ENCODE data around the gene PRDM15. TPM values are rescaled to one million over a fixed set of nuclear protein-coding genes. Genes with fewer than 3 reads are reported as not detected.

PRDM15 gene
- total RNA-seq: 5.6 and 7.7 TPM in 2 replicates

DNA sequence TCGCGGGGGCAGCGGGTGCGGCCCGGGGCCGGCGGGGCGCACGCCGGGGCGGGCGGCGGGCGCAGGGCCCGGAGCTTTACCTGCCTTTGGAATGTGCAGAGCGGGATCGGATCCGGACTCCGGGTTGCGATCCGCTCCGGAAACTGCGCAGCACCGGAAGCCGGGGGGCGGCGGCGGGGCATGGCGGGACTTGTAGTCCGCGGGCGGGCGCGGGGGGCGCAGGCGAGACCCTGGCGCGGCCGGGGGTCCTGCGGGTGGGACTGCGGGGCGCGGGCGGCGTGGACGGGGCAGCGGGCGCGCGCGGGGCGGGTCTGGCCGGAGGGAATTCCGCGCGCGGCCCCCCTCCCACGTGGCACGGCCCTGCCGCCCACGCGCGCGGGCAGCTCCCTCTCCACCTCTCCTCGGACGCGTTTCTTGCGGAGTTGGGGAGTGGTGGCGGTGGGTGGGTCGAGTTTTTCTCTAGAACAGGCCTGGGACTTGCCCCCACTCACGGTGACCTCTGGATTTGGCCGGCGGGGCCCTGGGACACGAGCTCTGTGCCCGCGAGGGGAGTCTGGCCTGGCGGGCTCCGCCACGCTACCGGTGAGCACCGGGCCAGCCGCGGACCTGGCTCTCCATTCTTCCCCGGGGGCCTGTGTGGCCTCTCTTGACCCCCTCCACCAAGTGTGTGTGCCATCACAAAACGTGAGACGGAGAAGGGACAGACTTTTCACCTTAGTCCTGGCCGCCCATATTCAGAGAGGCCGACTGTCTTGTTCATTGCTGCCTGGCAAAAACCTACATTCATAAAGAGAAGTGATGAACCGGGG is at the start of gene PRDM15:
Gene PRDM15, minus strand, starts transcription at position 155 of the 809 bp plus-strand sequence. CDS start 18,981 bp downstream, outside the sequence.

GRCh38 chr21:41766883-41767605 is 112.1 kb downstream of the PRDM15 start, which contains the start of gene RIPK4:
RIPK4 (minus strand) TSS chr21:41767052; CDS start chr21:41767041, 11 bp downstream.

Other genes with a start within 250 kb of the PRDM15 start
- 10.0 TPM in 1 of 2 replicates, not detected in the other for gene RIPK4, start 112.3 kb downstream of the PRDM15 start, total RNA-seq
- gene C2CD2, start 74.7 kb upstream of the PRDM15 start, total RNA-seq: 21.5 and 45.4 TPM in 2 replicates
- gene ZBTB21, start 131.0 kb upstream of the PRDM15 start, total RNA-seq: 3.0 and 5.6 TPM in 2 replicates
- not detected in 2 replicates for gene UMODL1, start 192.0 kb upstream of the PRDM15 start, total RNA-seq